ENCODE measurements around the gene PTGFRN.

PTGFRN gene

DNA sequence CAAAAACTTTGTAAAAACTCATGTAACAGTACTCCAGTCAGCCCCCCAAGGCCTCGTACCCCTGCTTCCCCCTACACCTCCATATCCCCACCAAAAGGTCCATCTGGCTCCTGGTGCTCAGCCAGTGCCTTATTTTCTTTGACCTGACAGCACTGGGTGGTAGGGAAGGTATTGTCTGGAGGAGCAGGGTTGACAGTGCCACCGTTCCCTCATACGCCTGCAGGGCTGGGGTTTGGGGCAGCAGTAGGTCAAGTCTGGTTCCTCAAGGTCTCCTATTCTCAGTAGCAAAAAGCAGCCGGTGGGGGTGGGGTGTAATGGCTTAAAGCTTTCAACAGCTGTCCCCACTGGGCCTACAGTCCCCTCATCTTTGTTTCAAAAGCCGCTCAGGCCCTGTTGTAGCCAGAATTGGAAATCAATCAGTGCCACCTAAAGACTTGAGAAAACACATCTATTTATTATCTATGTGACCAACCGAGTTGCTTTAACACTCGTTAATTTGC lies 125.1 kb downstream of the PTGFRN start:
- no peak for DNase-seq (ENCODE audit: low spot score)

DNA sequence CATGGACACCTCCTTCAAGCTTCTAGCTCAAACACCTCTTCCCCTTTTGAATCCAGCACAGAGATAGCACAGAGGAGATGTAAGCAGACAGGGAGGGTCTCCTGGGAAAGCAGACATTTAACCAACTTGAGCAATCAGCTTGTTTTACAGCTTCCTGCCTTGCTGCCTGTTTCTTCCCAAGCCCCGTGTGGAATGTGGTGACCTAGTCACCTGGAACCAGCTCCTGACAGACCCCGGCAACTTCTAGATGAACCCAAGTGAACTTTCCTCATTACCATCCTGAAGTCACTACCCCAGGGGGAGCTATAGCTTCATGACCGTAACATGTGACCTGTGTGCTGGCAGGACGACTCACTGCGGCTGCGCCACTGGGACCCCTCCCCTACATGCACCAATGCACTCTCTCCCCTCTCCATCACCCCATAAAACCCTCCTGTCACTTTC lies 126.3 kb downstream of the PTGFRN start:
- DNase-seq (ENCODE audit: low spot score) = no peak

GRCh38 chr1:117037802-117038201 lies 128.1 kb downstream of the PTGFRN start:
- DNase-seq (ENCODE audit: low spot score) = no peak

- DNase-seq (ENCODE audit: low spot score) = no peak
Measured at GRCh38 chr1:117038236-117038635, 128.5 kb downstream of the PTGFRN start.

Measured in AG08396 (cell line).